Heart left ventricle (tissue), 13 donors: ENCODE results near the gene DENND6B.
"Not testable (repeated sequence)": the region's sequence is repeated elsewhere in the genome, so short reads cannot be mapped to it uniquely, and the experiment has no call there.

Experiments
- CTCF ChIP-seq, 12 donors: fragments of 200-600 bp; sonication (generic) in 4 of 12; IDR thresholded peaks; one replicate each; pipeline versions ENCODE4 v1.5.0 to v1.8.0; 2018 to 2022; ENCODE audit warnings: antibody characterized with exemption in 12 of 12, mild to moderate bottlenecking in 5 of 12
- POLR2A ChIP-seq, 2 donors: fragments of 450-650 bp; IDR thresholded peaks; one replicate each; pipeline ENCODE4 v1.6.1; 2017; ENCODE audit warnings: antibody characterized with exemption in 2 of 2, mild to moderate bottlenecking in 2 of 2, moderate library complexity in 2 of 2
- donor health status: ischemic (EF 13 %, LVEDD 7.1; RV severe dilation, severe dysfunction).
- donor health status: DM: no; HTN: yes; CAD: no.
- donor health status: DM: no; HTN: no; CAD: no.
- donor health status: ischemic (EF 25% LVEDD 6.9; RV normal size, moderate dysfunction).
- donor health status: ischemic (EF 25% LVEDD 5.7; RV mildly dilated, moderate dysfunction).
- donor health status: ischemic (EF 35%, LVEDD 5.7; RV mildly dilated, moderate dysfunction).
- donor health status: nonischemic (EF 11% LVEDD 7.7; RV severe dilation, severe dysfunction).
- donor health status: DM: yes; HTN: yes; CAD: no.
- donor health status: PGD.
- donor health status: ischemic (EF 29% LVEDD 5.4; RV normal size, mild dysfunction).
- donor health status: nonischemic (EF 23%, LVEDD 6.1; RV moderate dilation, normal function).

- not testable (repeated sequence) for TF ChIP-seq POLR2A, CTCF (IDR thresholded peaks at IDR 0.05)
Observed at GRCh38 chr22:50322382-50323104, 4.3 kb downstream of the DENND6B start.
